ENCODE results near the gene PCDHA1.

- TF ChIP-seq CTCF (IDR thresholded peaks at IDR 0.05) (no peak), POLR2A (IDR thresholded peaks at IDR 0.05) (no peak)
Observed at GRCh38 chr5:140857987-140858240, 72.0 kb downstream of the PCDHA1 start.

Measured in adrenal gland (tissue), 5 donors.